OCI-LY1 (cell line): ENCODE results near the gene RRN3.
"Not testable (repeated sequence)": the region's sequence is repeated elsewhere in the genome, so short reads cannot be mapped to it uniquely, and the experiment has no call there.

Source experiments
- EZH2 ChIP-seq: fragments of 200-600 bp; sonication (generic), shearing (Covaris generic); IDR thresholded peaks from 2 replicates; pipeline ENCODE4 v1.8.0; 2017; ENCODE audit warnings: borderline replicate concordance, mixed run types, mild to moderate bottlenecking, antibody characterized with exemption, low read length, moderate library complexity, mixed read lengths
- TF ChIP-seq, protein P1 (sequence below): fragments of 200-600 bp; sonication (generic), shearing (Covaris generic); IDR thresholded peaks from 2 replicates; pipeline ENCODE4 v1.5.1; 2017; ENCODE audit warnings: mild to moderate bottlenecking, antibody characterized with exemption, low read length, moderate library complexity, mixed read lengths

DNA sequence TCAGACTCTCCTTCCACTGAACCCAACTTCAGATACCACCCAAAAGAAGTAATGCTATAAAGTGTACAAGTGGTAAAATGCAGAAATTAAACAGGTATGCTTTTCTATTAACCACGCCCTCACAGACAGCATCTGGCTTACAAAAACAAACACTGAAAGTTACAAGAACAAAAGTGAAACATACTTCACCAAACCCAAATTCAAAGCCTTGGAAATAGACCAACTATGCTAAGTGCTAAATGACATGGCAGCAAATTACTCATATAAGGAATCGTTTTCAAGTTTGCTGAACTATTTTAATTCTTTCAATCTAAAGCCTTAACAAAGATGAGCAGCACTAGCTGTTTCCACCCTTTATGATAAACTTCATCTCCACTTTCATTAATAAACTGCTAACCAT, 17.9 kb downstream of the RRN3 start:
- TF ChIP-seq, protein P1, sequence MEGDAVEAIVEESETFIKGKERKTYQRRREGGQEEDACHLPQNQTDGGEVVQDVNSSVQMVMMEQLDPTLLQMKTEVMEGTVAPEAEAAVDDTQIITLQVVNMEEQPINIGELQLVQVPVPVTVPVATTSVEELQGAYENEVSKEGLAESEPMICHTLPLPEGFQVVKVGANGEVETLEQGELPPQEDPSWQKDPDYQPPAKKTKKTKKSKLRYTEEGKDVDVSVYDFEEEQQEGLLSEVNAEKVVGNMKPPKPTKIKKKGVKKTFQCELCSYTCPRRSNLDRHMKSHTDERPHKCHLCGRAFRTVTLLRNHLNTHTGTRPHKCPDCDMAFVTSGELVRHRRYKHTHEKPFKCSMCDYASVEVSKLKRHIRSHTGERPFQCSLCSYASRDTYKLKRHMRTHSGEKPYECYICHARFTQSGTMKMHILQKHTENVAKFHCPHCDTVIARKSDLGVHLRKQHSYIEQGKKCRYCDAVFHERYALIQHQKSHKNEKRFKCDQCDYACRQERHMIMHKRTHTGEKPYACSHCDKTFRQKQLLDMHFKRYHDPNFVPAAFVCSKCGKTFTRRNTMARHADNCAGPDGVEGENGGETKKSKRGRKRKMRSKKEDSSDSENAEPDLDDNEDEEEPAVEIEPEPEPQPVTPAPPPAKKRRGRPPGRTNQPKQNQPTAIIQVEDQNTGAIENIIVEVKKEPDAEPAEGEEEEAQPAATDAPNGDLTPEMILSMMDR = not testable (repeated sequence)
- TF ChIP-seq EZH2 = not testable (repeated sequence)
